ENCODE results near the gene NXPH3.
"Not testable (repeated sequence)": the region's sequence is repeated elsewhere in the genome, so short reads cannot be mapped to it uniquely, and the experiment has no call there.

Gene NXPH3

DNA sequence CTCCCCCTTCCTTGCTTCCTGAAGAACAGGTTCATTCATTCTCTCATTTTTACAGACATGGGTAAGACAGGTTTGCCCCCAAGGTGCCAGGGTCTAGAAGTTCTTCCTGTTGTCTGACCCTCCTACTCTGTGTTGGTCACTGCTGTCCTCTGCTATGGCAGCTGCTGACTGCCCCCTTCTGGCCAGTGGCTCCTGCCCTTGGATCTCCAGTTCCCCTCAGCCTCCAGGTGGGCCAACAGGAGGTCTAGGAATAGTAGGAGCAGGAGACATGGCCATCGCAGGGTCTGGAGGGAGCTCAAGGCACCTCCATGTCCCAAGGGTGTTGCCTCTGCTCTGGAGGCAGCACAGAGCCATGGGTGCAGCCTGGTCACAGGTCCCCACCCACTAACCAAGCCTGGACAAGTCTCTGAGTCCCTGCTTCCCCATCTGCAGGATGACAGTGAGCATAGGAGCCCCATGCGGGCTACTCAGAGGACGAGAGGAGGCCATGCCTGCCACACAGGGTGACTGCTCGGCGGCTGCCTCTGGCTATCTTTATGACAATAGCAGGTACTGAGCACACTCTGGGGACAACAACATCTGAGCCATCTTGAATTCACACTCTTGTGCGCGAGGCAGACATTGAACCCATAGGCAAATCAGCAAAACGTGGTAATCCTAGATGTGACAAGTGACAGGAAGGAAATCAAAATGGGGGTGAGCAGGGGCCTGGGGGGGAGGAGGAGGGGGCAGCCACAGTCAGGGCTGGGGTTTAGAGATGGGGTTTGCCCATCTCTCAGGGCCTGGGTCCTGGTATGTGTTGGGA, 27.0 kb upstream of the NXPH3 start:
- no CpG with 5 or more reads among the region's 8 CpGs for WGBS (ENCODE audit: extremely low coverage, insufficient coverage, low lambda C conversion rate)
- DNase-seq, result peak; percentile 76

DNA sequence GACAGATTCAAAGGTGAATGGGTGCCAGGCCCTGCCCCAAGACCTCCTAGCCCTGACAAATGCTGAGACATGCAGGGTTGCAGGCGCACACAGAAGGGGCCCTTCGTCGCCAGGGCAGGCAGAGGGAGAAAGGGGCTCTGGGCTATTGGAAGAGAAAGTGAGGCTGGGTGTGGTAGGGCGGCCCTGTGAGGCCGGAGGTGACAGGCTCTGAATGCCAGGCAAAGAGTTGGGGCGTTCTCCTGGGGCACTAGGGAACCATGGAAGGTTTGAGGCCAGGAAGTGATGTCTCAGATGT, 26.4 kb upstream of the NXPH3 start:
- H3K56ac ChIP-seq (ENCODE audit: low read length), result no peak overlapping the region
- no peak overlapping the region for H3K18ac ChIP-seq (ENCODE audit: low read length)
- H3K79me2 ChIP-seq (ENCODE audit: control insufficient read depth, insufficient read depth, low read length), result no peaks in the 10 kb centered on the region
- no peak for DNase-seq
- H3K4me3 ChIP-seq (ENCODE audit: low read length), result no peak overlapping the region
- no peak overlapping the region for H3K4ac ChIP-seq (ENCODE audit: low read depth, low read length)
- H3K27me3 ChIP-seq (ENCODE audit: insufficient read depth, low read length, poor library complexity), result no peaks in the 10 kb centered on the region
- H4K5ac ChIP-seq (ENCODE audit: low read length), result no peak overlapping the region
- H2BK120ac ChIP-seq (ENCODE audit: low read depth, low read length), result no peak overlapping the region
- no peak overlapping the region for H4K8ac ChIP-seq (ENCODE audit: low read depth, low read length)
- no peak overlapping the region for H2AK5ac ChIP-seq (ENCODE audit: low read length)
- H3K4me1 ChIP-seq (ENCODE audit: control insufficient read depth, low read depth, low read length), result no peaks in the 10 kb centered on the region
- no peak overlapping the region for H3K9ac ChIP-seq (ENCODE audit: low read length)
- H3K4me2 ChIP-seq (ENCODE audit: low read length), result no peak overlapping the region
- no peak overlapping the region for H2BK5ac ChIP-seq (ENCODE audit: low read length)
- H3K23ac ChIP-seq (ENCODE audit: low read length), result no peak overlapping the region
- no peak overlapping the region for H2BK15ac ChIP-seq (replicated peaks; ENCODE audit: low read depth)
- H3K36me3 ChIP-seq (ENCODE audit: control insufficient read depth, insufficient read depth, low read length), result no peaks in the 10 kb centered on the region
- no peak overlapping the region for H3K27ac ChIP-seq (ENCODE audit: low read depth, low read length)
- H3K79me1 ChIP-seq (ENCODE audit: low read length), result no peaks in the 10 kb centered on the region
- no CpG with 5 or more reads among the region's 6 CpGs for WGBS (ENCODE audit: extremely low coverage, insufficient coverage, low lambda C conversion rate)

More for the DNA sequence above, 27.0 kb upstream of the NXPH3 start:
- no peak overlapping the region for H3K4me3 ChIP-seq (ENCODE audit: low read length)
- no peaks in the 10 kb centered on the region for H3K79me1 ChIP-seq (ENCODE audit: low read length)
- H3K36me3 ChIP-seq (ENCODE audit: control insufficient read depth, insufficient read depth, low read length), result no peaks in the 10 kb centered on the region
- no peak overlapping the region for H3K56ac ChIP-seq (ENCODE audit: low read length)
- H3K27me3 ChIP-seq (ENCODE audit: insufficient read depth, low read length, poor library complexity), result no peaks in the 10 kb centered on the region
- H3K18ac ChIP-seq (ENCODE audit: low read length), result no peak overlapping the region
- no peak overlapping the region for H4K5ac ChIP-seq (ENCODE audit: low read length)
- no peak overlapping the region for H3K23ac ChIP-seq (ENCODE audit: low read length)
- no peak overlapping the region for H2AK5ac ChIP-seq (ENCODE audit: low read length)
- H3K4me1 ChIP-seq (ENCODE audit: control insufficient read depth, low read depth, low read length), result no peaks in the 10 kb centered on the region
- H4K8ac ChIP-seq (ENCODE audit: low read depth, low read length), result no peak overlapping the region
- no peak overlapping the region for H3K4ac ChIP-seq (ENCODE audit: low read depth, low read length)
- H2BK5ac ChIP-seq (ENCODE audit: low read length), result no peak overlapping the region
- H3K9ac ChIP-seq (ENCODE audit: low read length), result no peak overlapping the region
- H3K79me2 ChIP-seq (ENCODE audit: control insufficient read depth, insufficient read depth, low read length), result no peaks in the 10 kb centered on the region
- H3K27ac ChIP-seq (ENCODE audit: low read depth, low read length), result no peak overlapping the region
- H3K4me2 ChIP-seq (ENCODE audit: low read length), result no peak overlapping the region
- no peak overlapping the region for H2BK120ac ChIP-seq (ENCODE audit: low read depth, low read length)
- H2BK15ac ChIP-seq (replicated peaks; ENCODE audit: low read depth), result no peak overlapping the region

- Histone ChIP-seq H3K23ac (ENCODE audit: low read length) (no peak overlapping the region), H3K36me3 (ENCODE audit: control insufficient read depth, insufficient read depth, low read length) (no peaks in the 10 kb centered on the region), H3K4me2 (ENCODE audit: low read length) (no peak overlapping the region), H3K79me2 (ENCODE audit: control insufficient read depth, insufficient read depth, low read length) (no peaks in the 10 kb centered on the region), H4K5ac (ENCODE audit: low read length) (no peak overlapping the region), H3K4me1 (ENCODE audit: control insufficient read depth, low read depth, low read length) (no peaks in the 10 kb centered on the region), H3K27me3 (ENCODE audit: insufficient read depth, low read length, poor library complexity) (no peaks in the 10 kb centered on the region), H2BK5ac (ENCODE audit: low read length) (no peak overlapping the region), H3K18ac (ENCODE audit: low read length) (no peak overlapping the region), H3K79me1 (ENCODE audit: low read length) (no peaks in the 10 kb centered on the region), H3K4ac (ENCODE audit: low read depth, low read length) (no peak overlapping the region), H3K4me3 (ENCODE audit: low read length) (no peak overlapping the region), H2BK120ac (ENCODE audit: low read depth, low read length) (no peak overlapping the region), H2BK15ac (replicated peaks; ENCODE audit: low read depth) (no peak overlapping the region), H3K27ac (ENCODE audit: low read depth, low read length) (no peak overlapping the region), H3K56ac (ENCODE audit: low read length) (no peak overlapping the region), H3K9ac (ENCODE audit: low read length) (no peak overlapping the region), H4K8ac (ENCODE audit: low read depth, low read length) (no peak overlapping the region), H2AK5ac (ENCODE audit: low read length) (no peak overlapping the region)
- no CpG with 5 or more reads among the region's 20 CpGs for WGBS (ENCODE audit: extremely low coverage, insufficient coverage, low lambda C conversion rate)
- DNase-seq, result no peak
Observed at GRCh38 chr17:49549691-49550678, 25.7 kb upstream of the NXPH3 start.

- H2AK5ac ChIP-seq (ENCODE audit: low read length); H3K18ac ChIP-seq (ENCODE audit: low read length); H3K23ac ChIP-seq (ENCODE audit: low read length); H3K56ac ChIP-seq (ENCODE audit: low read length); H3K4ac ChIP-seq (ENCODE audit: low read depth, low read length); H3K79me2 ChIP-seq (ENCODE audit: control insufficient read depth, insufficient read depth, low read length); H3K4me3 ChIP-seq (ENCODE audit: low read length); H4K5ac ChIP-seq (ENCODE audit: low read length); H3K79me1 ChIP-seq (ENCODE audit: low read length); H3K27me3 ChIP-seq (ENCODE audit: insufficient read depth, low read length, poor library complexity); H3K27ac ChIP-seq (ENCODE audit: low read depth, low read length); H2BK5ac ChIP-seq (ENCODE audit: low read length); H3K4me1 ChIP-seq (ENCODE audit: control insufficient read depth, low read depth, low read length); H4K8ac ChIP-seq (ENCODE audit: low read depth, low read length); H3K36me3 ChIP-seq (ENCODE audit: control insufficient read depth, insufficient read depth, low read length); H2BK15ac ChIP-seq (replicated peaks; ENCODE audit: low read depth); DNase-seq; H3K4me2 ChIP-seq (ENCODE audit: low read length); H3K9ac ChIP-seq (ENCODE audit: low read length); H2BK120ac ChIP-seq (ENCODE audit: low read depth, low read length): not testable (repeated sequence)
- no CpG with 5 or more reads among the region's 9 CpGs for WGBS (ENCODE audit: extremely low coverage, insufficient coverage, low lambda C conversion rate)
Observed at GRCh38 chr17:49550764-49551163, 24.9 kb upstream of the NXPH3 start.

- no peak overlapping the region for H2AK5ac ChIP-seq (ENCODE audit: low read length)
- H3K27ac ChIP-seq (ENCODE audit: low read depth, low read length), result no peak overlapping the region
- H3K18ac ChIP-seq (ENCODE audit: low read length), result no peak overlapping the region
- no peak overlapping the region for H4K5ac ChIP-seq (ENCODE audit: low read length)
- H3K27me3 ChIP-seq (ENCODE audit: insufficient read depth, low read length, poor library complexity), result no peaks in the 10 kb centered on the region
- no peak overlapping the region for H3K4me2 ChIP-seq (ENCODE audit: low read length)
- no peak overlapping the region for H4K8ac ChIP-seq (ENCODE audit: low read depth, low read length)
- H3K56ac ChIP-seq (ENCODE audit: low read length), result no peak overlapping the region
- H3K4me3 ChIP-seq (ENCODE audit: low read length), result no peak overlapping the region
- H3K79me1 ChIP-seq (ENCODE audit: low read length), result no peaks in the 10 kb centered on the region
- H3K23ac ChIP-seq (ENCODE audit: low read length), result no peak overlapping the region
- WGBS (ENCODE audit: extremely low coverage, insufficient coverage, low lambda C conversion rate), result no CpG with 5 or more reads among the region's 12 CpGs
- no peaks in the 10 kb centered on the region for H3K36me3 ChIP-seq (ENCODE audit: control insufficient read depth, insufficient read depth, low read length)
- H3K9ac ChIP-seq (ENCODE audit: low read length), result no peak overlapping the region
- H3K4ac ChIP-seq (ENCODE audit: low read depth, low read length), result no peak overlapping the region
- no peaks in the 10 kb centered on the region for H3K79me2 ChIP-seq (ENCODE audit: control insufficient read depth, insufficient read depth, low read length)
- no peak overlapping the region for H2BK120ac ChIP-seq (ENCODE audit: low read depth, low read length)
- no peak for DNase-seq
- no peak overlapping the region for H2BK5ac ChIP-seq (ENCODE audit: low read length)
- no peaks in the 10 kb centered on the region for H3K4me1 ChIP-seq (ENCODE audit: control insufficient read depth, low read depth, low read length)
- H2BK15ac ChIP-seq (replicated peaks; ENCODE audit: low read depth), result no peak overlapping the region
Observed at GRCh38 chr17:49551221-49552069, 24.2 kb upstream of the NXPH3 start.
